Prostate gland (tissue), 2 donors: Measurements from ENCODE around the gene RAB15.

Experiments used
- POLR2A ChIP-seq: fragments of 450-650 bp; IDR thresholded peaks from one replicate; pipeline ENCODE4 v1.6.1; 2016; ENCODE audit warnings: antibody characterized with exemption, mild to moderate bottlenecking
- POLR2AphosphoS5 ChIP-seq: sonication (generic); formaldehyde crosslinking; IDR thresholded peaks from one replicate; pipeline ENCODE4 v1.6.1; 2017; ENCODE audit warnings: antibody characterized with exemption
- TF ChIP-seq, protein P1 (sequence below), 4 experiments: fragments of 200-600 bp in 2 of 4; fragments of 450-650 bp in 2 of 4; sonication (generic) in 2 of 4; IDR thresholded peaks; 1 replicate in 3 of 4; 2 replicates in 1 of 4; pipeline ENCODE4 v1.5.1; 2016 to 2019; ENCODE audit warnings: antibody characterized with exemption in 4 of 4, mild to moderate bottlenecking in 2 of 4, moderate library complexity in 2 of 4

DNA sequence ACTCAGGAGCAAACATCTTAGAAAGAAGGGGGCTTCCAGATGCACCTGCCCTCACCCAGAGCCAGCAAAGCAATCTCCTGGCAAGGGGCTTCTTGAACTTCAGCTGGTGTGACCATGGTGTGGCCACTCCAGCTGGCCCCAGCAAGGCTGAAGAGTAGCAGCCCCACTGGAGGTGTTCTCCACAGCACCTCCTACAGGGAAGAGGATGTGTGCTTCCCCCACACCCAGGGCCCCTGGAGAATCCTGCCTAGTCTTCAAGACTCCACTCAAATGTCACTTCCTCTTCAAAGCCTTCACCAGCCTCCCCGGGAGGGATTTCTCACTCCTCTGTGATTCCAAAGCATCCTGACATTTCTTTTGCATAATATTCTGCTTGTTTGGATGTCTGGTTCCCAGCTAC is 8.5 kb downstream of the RAB15 start:
- TF ChIP-seq, protein P1, sequence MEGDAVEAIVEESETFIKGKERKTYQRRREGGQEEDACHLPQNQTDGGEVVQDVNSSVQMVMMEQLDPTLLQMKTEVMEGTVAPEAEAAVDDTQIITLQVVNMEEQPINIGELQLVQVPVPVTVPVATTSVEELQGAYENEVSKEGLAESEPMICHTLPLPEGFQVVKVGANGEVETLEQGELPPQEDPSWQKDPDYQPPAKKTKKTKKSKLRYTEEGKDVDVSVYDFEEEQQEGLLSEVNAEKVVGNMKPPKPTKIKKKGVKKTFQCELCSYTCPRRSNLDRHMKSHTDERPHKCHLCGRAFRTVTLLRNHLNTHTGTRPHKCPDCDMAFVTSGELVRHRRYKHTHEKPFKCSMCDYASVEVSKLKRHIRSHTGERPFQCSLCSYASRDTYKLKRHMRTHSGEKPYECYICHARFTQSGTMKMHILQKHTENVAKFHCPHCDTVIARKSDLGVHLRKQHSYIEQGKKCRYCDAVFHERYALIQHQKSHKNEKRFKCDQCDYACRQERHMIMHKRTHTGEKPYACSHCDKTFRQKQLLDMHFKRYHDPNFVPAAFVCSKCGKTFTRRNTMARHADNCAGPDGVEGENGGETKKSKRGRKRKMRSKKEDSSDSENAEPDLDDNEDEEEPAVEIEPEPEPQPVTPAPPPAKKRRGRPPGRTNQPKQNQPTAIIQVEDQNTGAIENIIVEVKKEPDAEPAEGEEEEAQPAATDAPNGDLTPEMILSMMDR (IDR thresholded peaks at IDR 0.05), result no peak
- TF ChIP-seq POLR2A, result no peak
- no peak for TF ChIP-seq POLR2AphosphoS5
